Smooth muscle cell (in vitro differentiated cells): Measurements from ENCODE around the gene CHKA. TPM values are rescaled to one million over a fixed set of nuclear protein-coding genes. Genes with fewer than 3 reads are reported as not detected.

ENCODE experiments used
- DNase-seq: peaks from one replicate; lab custom pipeline; 2025; ENCODE audit not compliant: unreplicated experiment; lab: John Stamatoyannopoulos, UW
- H2AFZ ChIP-seq: fragments of 200-600 bp; sonication (generic); 2 replicates; pipeline ENCODE4 v1.6.0; 2016; ENCODE audit warnings: antibody characterized with exemption, low read depth, mild to moderate bottlenecking
- H3F3A ChIP-seq: fragments of 200-600 bp; sonication (generic); 2 replicates; pipeline ENCODE4 v1.6.0; 2017; ENCODE audit warnings: antibody characterized with exemption, low read depth
- H3K27ac ChIP-seq: fragments of 200-600 bp; sonication (generic); 2 replicates; pipeline ENCODE4 v1.5.1; 2016; ENCODE audit warnings: low read depth, mild to moderate bottlenecking
- H3K27me3 ChIP-seq: fragments of 200-600 bp; sonication (generic); 2 replicates; pipeline ENCODE4 v1.6.1; 2016; ENCODE audit warnings: low read depth, mild to moderate bottlenecking
- H3K36me3 ChIP-seq: fragments of 200-600 bp; sonication (generic); 2 replicates; pipeline ENCODE4 v1.5.1; 2016; ENCODE audit warnings: low read depth
- H3K4me1 ChIP-seq: fragments of 200-600 bp; sonication (generic); 2 replicates; pipeline ENCODE4 v1.5.1; 2016; ENCODE audit warnings: low read depth
- H3K4me2 ChIP-seq: fragments of 200-600 bp; sonication (generic); 2 replicates; pipeline ENCODE4 v1.6.0; 2016; ENCODE audit warnings: mild to moderate bottlenecking
- H3K4me3 ChIP-seq: fragments of 200-600 bp; sonication (generic); 2 replicates; pipeline ENCODE4 v1.5.1; 2016; ENCODE audit warnings: mild to moderate bottlenecking
- H3K79me2 ChIP-seq: fragments of 200-600 bp; sonication (generic); 2 replicates; pipeline ENCODE4 v1.6.0; 2016; ENCODE audit warnings: low read depth, mild to moderate bottlenecking
- H3K9ac ChIP-seq: fragments of 200-600 bp; sonication (generic); 2 replicates; pipeline ENCODE4 v1.6.0; 2016; ENCODE audit warnings: low read depth
- H3K9me3 ChIP-seq: fragments of 200-600 bp; sonication (generic); replicated peaks from 2 replicates; pipeline ENCODE4 v1.5.1; 2016; ENCODE audit warnings: low read depth
- H4K20me1 ChIP-seq: fragments of 200-600 bp; sonication (generic); 2 replicates; pipeline ENCODE4 v1.6.0; 2016; ENCODE audit warnings: low read depth
- WGBS: methylation state at CpG from one replicate; pipeline ENCODE4 v1.1.7; 2016; ENCODE audit warnings: low lambda C conversion rate; 5-methylcytosine and 5-hydroxymethylcytosine counted together
- polyA plus RNA-seq: library from polyadenylated mRNA; unstranded; fragments of >200 nt; fragmentation: Nextera tagmentation; extraction: Ambion mirVana; gene quantifications from 2 replicates; pipeline ENCODE4 v1.2.1, GENCODE V29; 2016
- total RNA-seq: library from RNA; depleted of rRNA; stranded (reverse); fragments of >200 nt; gene quantifications from 2 replicates; pipeline ENCODE4 v1.2.3, GENCODE V29; 2014
- TF ChIP-seq, protein P1 (sequence below): fragments of 200-600 bp; sonication (generic); IDR thresholded peaks from 2 replicates; pipeline ENCODE4 v1.5.1; 2017; ENCODE audit warnings: borderline replicate concordance, mild to moderate bottlenecking, antibody characterized with exemption; ENCODE audit not compliant: insufficient read depth, poor library complexity, severe bottlenecking

Gene CHKA
- total and polyA plus RNA-seq, 2 experiments from 2014 or later = 19.9 to 31.1 TPM

DNA sequence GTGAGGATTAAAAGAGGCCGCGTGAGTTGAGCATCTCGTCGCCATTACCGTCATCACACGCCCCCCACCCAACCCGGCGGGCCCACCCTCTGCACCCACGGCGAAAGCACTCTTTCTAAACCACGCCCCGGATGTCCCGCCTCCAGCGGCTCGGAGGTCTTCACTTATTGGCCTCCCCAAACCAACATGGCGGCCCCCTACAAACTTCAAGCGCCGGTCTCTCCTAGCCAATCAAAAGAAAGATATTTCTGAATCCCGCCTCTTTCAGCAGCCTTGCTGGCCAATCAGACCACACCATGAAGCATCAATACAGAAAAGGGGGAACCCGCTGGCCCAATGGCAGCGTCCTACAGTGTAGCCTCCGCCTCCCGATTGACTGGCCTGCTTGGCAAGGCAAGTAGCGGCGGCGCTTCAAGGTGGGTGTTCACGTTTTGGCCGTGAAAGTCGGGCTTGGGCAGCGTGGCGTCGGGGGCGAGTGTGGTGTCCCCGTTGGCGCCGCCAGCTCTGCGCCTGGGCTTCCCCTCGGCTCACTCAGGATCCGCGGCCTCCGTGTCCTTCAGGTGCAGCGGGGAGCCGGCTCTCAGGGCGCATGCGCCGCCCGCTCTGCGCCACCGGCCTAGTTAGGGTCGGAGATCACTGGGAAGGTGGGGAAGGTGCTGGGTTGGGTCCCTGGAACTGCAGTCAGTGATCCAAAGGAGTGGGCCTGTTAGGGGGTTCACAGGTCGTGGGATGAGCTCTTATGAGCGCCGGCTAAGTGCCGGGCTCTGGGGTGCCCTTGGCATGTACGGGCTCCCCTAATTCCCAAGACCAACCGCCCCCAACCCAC, 90.7 kb downstream of the CHKA start, which contains the start of gene NDUFS8:
NDUFS8 (plus strand) TSS at position 364 of the 826 bp plus-strand sequence. CDS start 1,471 bp downstream, outside the sequence.
- peaks cover 17% of the 10 kb centered on the region for H3K4me1 ChIP-seq
- no peaks in the 10 kb centered on the region for H3K27me3 ChIP-seq
- H4K20me1 ChIP-seq = no peaks in the 10 kb centered on the region
- H3K27ac ChIP-seq = peak within 1 kb of the TSS; percentile 90
- TF ChIP-seq, protein P1, sequence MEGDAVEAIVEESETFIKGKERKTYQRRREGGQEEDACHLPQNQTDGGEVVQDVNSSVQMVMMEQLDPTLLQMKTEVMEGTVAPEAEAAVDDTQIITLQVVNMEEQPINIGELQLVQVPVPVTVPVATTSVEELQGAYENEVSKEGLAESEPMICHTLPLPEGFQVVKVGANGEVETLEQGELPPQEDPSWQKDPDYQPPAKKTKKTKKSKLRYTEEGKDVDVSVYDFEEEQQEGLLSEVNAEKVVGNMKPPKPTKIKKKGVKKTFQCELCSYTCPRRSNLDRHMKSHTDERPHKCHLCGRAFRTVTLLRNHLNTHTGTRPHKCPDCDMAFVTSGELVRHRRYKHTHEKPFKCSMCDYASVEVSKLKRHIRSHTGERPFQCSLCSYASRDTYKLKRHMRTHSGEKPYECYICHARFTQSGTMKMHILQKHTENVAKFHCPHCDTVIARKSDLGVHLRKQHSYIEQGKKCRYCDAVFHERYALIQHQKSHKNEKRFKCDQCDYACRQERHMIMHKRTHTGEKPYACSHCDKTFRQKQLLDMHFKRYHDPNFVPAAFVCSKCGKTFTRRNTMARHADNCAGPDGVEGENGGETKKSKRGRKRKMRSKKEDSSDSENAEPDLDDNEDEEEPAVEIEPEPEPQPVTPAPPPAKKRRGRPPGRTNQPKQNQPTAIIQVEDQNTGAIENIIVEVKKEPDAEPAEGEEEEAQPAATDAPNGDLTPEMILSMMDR = no peak
- H3K36me3 ChIP-seq = no peaks in the 10 kb centered on the region
- WGBS = 1% methylated on average over 48 of the region's 56 CpGs
- peaks cover 11% of the 10 kb centered on the region for H3F3A ChIP-seq
- peak within 1 kb of the TSS; percentile 84 for H3K9ac ChIP-seq
- peak; percentile 75 for DNase-seq
- no peaks in the 10 kb centered on the region for H3K9me3 ChIP-seq
- peak within 1 kb of the TSS; percentile 23 for H2AFZ ChIP-seq
- peak within 1 kb of the TSS; percentile 94 for H3K4me2 ChIP-seq
- peaks cover 16% of the 10 kb centered on the region for H3K79me2 ChIP-seq
- H3K4me3 ChIP-seq = peak within 1 kb of the TSS; percentile 58

DNA sequence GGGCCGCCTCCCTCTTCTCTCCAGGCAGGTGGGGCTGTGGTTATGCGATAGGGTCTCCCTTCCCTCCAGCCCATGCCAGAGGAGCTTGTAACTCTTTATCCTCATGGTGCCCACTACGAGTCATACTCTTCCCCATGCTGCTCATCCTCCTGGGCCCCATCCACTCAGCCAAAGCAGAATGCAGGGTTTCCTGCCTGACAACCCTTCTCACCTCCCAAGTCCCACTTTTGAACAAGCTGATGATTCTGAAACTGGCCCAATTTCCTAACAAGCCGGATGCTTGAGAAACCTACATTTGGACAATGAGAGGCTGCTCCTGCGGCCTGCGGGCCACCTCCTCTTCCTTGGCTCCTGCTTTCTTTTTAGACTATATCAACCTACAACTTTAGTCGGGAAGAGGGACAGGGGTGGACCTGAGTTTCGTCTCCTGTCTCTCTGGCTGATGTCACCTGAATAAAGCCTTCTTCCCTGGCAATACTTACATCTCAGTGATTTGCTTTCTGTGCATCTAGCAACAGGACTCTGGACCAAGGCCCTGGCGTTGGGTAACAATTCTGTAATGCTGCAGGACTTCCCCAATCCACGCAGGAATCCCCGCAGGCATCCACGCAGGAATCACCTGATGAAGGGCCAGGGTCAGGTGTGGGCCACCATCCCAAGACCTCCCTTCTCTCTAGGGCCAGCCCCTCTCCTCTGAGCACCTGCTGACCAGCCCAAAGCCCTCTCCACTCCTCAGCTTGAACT, 92.2 kb downstream of the CHKA start:
- Histone ChIP-seq H3K4me2 (peak overlapping the region; percentile 90), H3K79me2 (peaks cover 16% of the 10 kb centered on the region), H3K9ac (peak overlapping the region; percentile 34), H3K9me3 (no peaks in the 10 kb centered on the region), H3K4me3 (no peak overlapping the region), H3K36me3 (peaks cover 11% of the 10 kb centered on the region), H2AFZ (no peak overlapping the region), H3F3A (peaks cover 11% of the 10 kb centered on the region), H3K4me1 (peaks cover 17% of the 10 kb centered on the region), H3K27me3 (no peaks in the 10 kb centered on the region), H4K20me1 (no peaks in the 10 kb centered on the region), H3K27ac (peak overlapping the region; percentile 90)
- TF ChIP-seq, protein P1 = no peak
- 88% methylated on average over 11 of the region's 12 CpGs for WGBS
- DNase-seq = no peak

- peak overlapping the region; percentile 64 for H3K9ac ChIP-seq
- H3K27ac ChIP-seq = peak overlapping the region; percentile 77
- peaks cover 11% of the 10 kb centered on the region for H3K36me3 ChIP-seq
- 94% methylated on average over 21 of the region's 21 CpGs for WGBS
- peaks cover 16% of the 10 kb centered on the region for H3K79me2 ChIP-seq
- no peaks in the 10 kb centered on the region for H3K9me3 ChIP-seq
- H3F3A ChIP-seq = peaks cover 11% of the 10 kb centered on the region
- H4K20me1 ChIP-seq = no peaks in the 10 kb centered on the region
- no peak for DNase-seq
- no peaks in the 10 kb centered on the region for H3K27me3 ChIP-seq
- H3K4me2 ChIP-seq = peak overlapping the region; percentile 69
- H3K4me3 ChIP-seq = no peak overlapping the region
- TF ChIP-seq, protein P1 = no peak
- no peak overlapping the region for H2AFZ ChIP-seq
- peaks cover 17% of the 10 kb centered on the region for H3K4me1 ChIP-seq
These were observed 93.5 kb downstream of the CHKA start for GRCh38 chr11:68027667-68028066.
